Astrocyte (in vitro differentiated cells and primary cell): ENCODE data around the gene SEPTIN12. TPM values are rescaled to one million over a fixed set of nuclear protein-coding genes. Genes with fewer than 3 reads are reported as not detected.

Source experiments
- DNase-seq: peaks from one replicate; pipeline ENCODE4 v3.0.0-alpha.2; 2010; ENCODE audit warnings: low read depth
- FAIRE-seq: peaks from 2 replicates; lab custom pipeline; 2011; peaks lifted over from hg19 to GRCh38; lab: Jason Lieb, UNC
- H2AFZ ChIP-seq: 2 replicates; pipeline ENCODE4 v1.6.0; 2012; ENCODE audit warnings: low read depth, low read length, inconsistent platforms
- H3K27ac ChIP-seq: 2 replicates; pipeline ENCODE4 v1.5.1; 2011; ENCODE audit warnings: low read depth, low read length, inconsistent platforms
- H3K27me3 ChIP-seq: 2 replicates; pipeline ENCODE4 v1.6.0; 2011; ENCODE audit warnings: low read length, inconsistent platforms; ENCODE audit not compliant: insufficient read depth
- H3K36me3 ChIP-seq: 2 replicates; pipeline ENCODE4 v1.5.1; 2011; ENCODE audit warnings: low read length, inconsistent platforms; ENCODE audit not compliant: insufficient read depth
- H3K4me1 ChIP-seq: 2 replicates; pipeline ENCODE4 v1.5.1; 2011; ENCODE audit warnings: low read length, inconsistent platforms; ENCODE audit not compliant: insufficient read depth
- H3K4me2 ChIP-seq: 2 replicates; pipeline ENCODE4 v1.6.0; 2012; ENCODE audit warnings: low read length, inconsistent platforms
- H3K4me3 ChIP-seq: 2 replicates; pipeline ENCODE4 v1.5.1; 2011; ENCODE audit warnings: low read depth, mild to moderate bottlenecking, low read length, inconsistent platforms; ENCODE audit not compliant: insufficient read depth
- H3K79me2 ChIP-seq: 2 replicates; pipeline ENCODE4 v1.6.0; 2012; ENCODE audit warnings: mild to moderate bottlenecking, low read length, inconsistent platforms; ENCODE audit not compliant: insufficient read depth
- H3K9ac ChIP-seq: 2 replicates; pipeline ENCODE4 v1.6.0; 2012; ENCODE audit warnings: mild to moderate bottlenecking, low read length, inconsistent platforms
- H3K9me3 ChIP-seq: 2 replicates; pipeline ENCODE4 v1.5.1; 2012; ENCODE audit warnings: low read depth, mild to moderate bottlenecking, low read length, inconsistent platforms; ENCODE audit not compliant: insufficient read depth
- H4K20me1 ChIP-seq: 2 replicates; pipeline ENCODE4 v1.6.0; 2012; ENCODE audit warnings: low read length, inconsistent platforms; ENCODE audit not compliant: insufficient read depth
- H3K27ac Mint-ChIP-seq: one replicate; pipeline ENCODE4 v1.8.0; 2021; ENCODE audit warnings: mild to moderate bottlenecking, mixed read lengths; ENCODE audit not compliant: unreplicated experiment
- H3K27me3 Mint-ChIP-seq: one replicate; pipeline ENCODE4 v1.8.0; 2021; ENCODE audit warnings: low read depth, mixed read lengths; ENCODE audit not compliant: unreplicated experiment
- H3K36me3 Mint-ChIP-seq: one replicate; pipeline ENCODE4 v1.8.0; 2021; ENCODE audit warnings: low read depth, mixed read lengths; ENCODE audit not compliant: unreplicated experiment
- H3K4me1 Mint-ChIP-seq: one replicate; pipeline ENCODE4 v1.8.0; 2021; ENCODE audit warnings: low read depth, mixed read lengths; ENCODE audit not compliant: unreplicated experiment
- H3K4me3 Mint-ChIP-seq: one replicate; pipeline ENCODE4 v1.8.0; 2021; ENCODE audit warnings: mild to moderate bottlenecking, moderate library complexity, mixed read lengths; ENCODE audit not compliant: unreplicated experiment
- H3K9me3 Mint-ChIP-seq: one replicate; pipeline ENCODE4 v1.8.0; 2021; ENCODE audit warnings: mild to moderate bottlenecking, mixed read lengths; ENCODE audit not compliant: unreplicated experiment
- CTCF ChIP-seq: IDR thresholded peaks from 2 replicates; pipeline ENCODE4 v1.5.1; 2011; ENCODE audit warnings: low read depth, mild to moderate bottlenecking, inconsistent platforms, low read length, moderate library complexity; ENCODE audit not compliant: insufficient read depth
- EZH2 ChIP-seq: IDR thresholded peaks from 2 replicates; pipeline ENCODE4 v1.6.1; 2012; ENCODE audit warnings: mild to moderate bottlenecking, low read length, inconsistent platforms; ENCODE audit not compliant: insufficient read depth
- total RNA-seq: library from RNA; stranded (reverse); gene quantifications from 2 replicates; pipeline ENCODE4 v1.2.1, GENCODE V29; 2021

Gene SEPTIN12
- total RNA-seq, 1 donor from 2014 or later: 5.9 TPM

DNA sequence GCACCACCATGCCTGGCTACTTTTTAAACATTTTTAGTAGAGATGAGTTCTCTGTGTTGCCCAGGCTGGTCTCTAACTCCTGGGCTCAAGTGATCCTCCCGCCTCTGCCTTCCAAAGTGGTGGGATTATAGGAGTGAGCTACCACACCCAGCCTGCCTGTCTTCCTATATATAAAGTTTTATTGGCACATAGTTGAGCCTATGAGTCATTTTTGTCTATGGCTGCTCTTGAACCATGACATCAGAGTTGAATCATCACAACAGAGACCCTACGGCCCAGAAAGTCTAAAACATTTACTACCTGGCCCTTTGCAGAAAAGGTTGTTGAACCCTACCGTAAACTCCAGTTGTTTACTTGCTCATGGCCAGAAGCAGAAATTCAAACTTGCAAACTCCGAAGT is 7.9 kb downstream of the SEPTIN12 start:
- Histone ChIP-seq H3K9me3 (no peaks in the 10 kb centered on the region), H3K27me3 (no peaks in the 10 kb centered on the region), H4K20me1 (no peaks in the 10 kb centered on the region), H3K9ac (no peak overlapping the region), H3K27ac (no peak overlapping the region), H3K79me2 (no peaks in the 10 kb centered on the region), H3K4me3 (no peak overlapping the region), H2AFZ (no peak overlapping the region), H3K36me3 (no peaks in the 10 kb centered on the region), H3K4me1 (no peaks in the 10 kb centered on the region), H3K4me2 (no peak overlapping the region)
- FAIRE-seq: no peak
- H3K27me3 Mint-ChIP-seq: peaks cover 4% of the 10 kb centered on the region
- H3K27ac Mint-ChIP-seq: no peak overlapping the region
- H3K4me3 Mint-ChIP-seq: no peak overlapping the region
- H3K4me1 Mint-ChIP-seq: peaks cover 3% of the 10 kb centered on the region
- TF ChIP-seq EZH2 (no peak), CTCF (no peak)
- no peak for DNase-seq
- peaks cover 8% of the 10 kb centered on the region for H3K36me3 Mint-ChIP-seq
- peaks cover 3% of the 10 kb centered on the region for H3K9me3 Mint-ChIP-seq

- H3K27me3 ChIP-seq: no peaks in the 10 kb centered on the region
- no peaks in the 10 kb centered on the region for H3K9me3 ChIP-seq
- no peak overlapping the region for H3K27ac Mint-ChIP-seq
- H3K4me3 Mint-ChIP-seq: no peak overlapping the region
- no peak overlapping the region for H3K27ac ChIP-seq
- H3K9ac ChIP-seq: no peak overlapping the region
- no peaks in the 10 kb centered on the region for H3K79me2 ChIP-seq
- peaks cover 3% of the 10 kb centered on the region for H3K4me1 Mint-ChIP-seq
- peaks cover 3% of the 10 kb centered on the region for H3K9me3 Mint-ChIP-seq
- H3K27me3 Mint-ChIP-seq: no peaks in the 10 kb centered on the region
- no peak overlapping the region for H3K4me3 ChIP-seq
- H3K4me2 ChIP-seq: no peak overlapping the region
- peaks cover 3% of the 10 kb centered on the region for H3K36me3 Mint-ChIP-seq
- no peak overlapping the region for H2AFZ ChIP-seq
- FAIRE-seq (no peak), DNase-seq (no peak)
- no peaks in the 10 kb centered on the region for H3K36me3 ChIP-seq
- H3K4me1 ChIP-seq: no peaks in the 10 kb centered on the region
- TF ChIP-seq EZH2: no peak
- TF ChIP-seq CTCF: no peak
- H4K20me1 ChIP-seq: no peaks in the 10 kb centered on the region
Measured at GRCh38 chr16:4778050-4778392, 10.1 kb downstream of the SEPTIN12 start.

DNA sequence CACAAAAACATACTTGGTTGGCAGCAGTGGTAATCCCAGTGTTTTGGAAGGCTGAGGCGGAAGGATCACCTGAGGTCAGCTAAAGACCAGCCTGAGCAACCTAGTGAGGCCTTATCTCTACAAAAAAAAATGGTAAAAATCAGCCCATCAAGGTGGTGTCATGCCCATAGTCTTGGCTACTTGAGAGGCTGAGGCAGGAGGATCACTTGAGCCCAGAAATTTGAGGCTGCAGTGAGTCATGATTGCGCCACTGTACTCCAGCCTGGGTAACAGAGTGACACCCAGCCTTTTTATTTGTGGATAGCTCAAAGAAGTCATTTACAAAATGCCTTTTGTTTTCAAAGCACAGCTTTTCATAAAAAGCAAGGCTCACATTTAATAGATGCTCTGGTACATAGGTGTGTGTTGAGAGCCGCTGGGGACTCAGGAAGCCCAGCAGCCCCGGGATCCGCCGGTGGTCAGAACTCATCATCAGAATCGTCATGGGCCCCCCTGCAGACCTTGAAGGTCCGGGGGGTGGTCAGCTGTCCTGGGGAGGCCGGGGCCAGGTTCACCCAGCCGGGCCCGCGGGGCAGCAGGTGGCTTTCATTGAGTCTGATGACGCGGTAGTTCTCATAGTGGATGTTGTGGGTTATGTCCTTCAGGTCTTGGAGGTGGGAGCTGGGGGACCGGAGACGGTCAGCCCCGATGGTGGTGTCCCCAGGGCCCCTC is 10.7 kb downstream of the SEPTIN12 start:
- H3K4me3 ChIP-seq: no peak overlapping the region
- H2AFZ ChIP-seq: no peak overlapping the region
- no peaks in the 10 kb centered on the region for H4K20me1 ChIP-seq
- no peaks in the 10 kb centered on the region for H3K79me2 ChIP-seq
- TF ChIP-seq CTCF (no peak), EZH2 (no peak)
- no peaks in the 10 kb centered on the region for H3K36me3 ChIP-seq
- Mint-ChIP-seq H3K4me3 (no peak overlapping the region), H3K9me3 (peaks cover 3% of the 10 kb centered on the region), H3K27ac (no peak overlapping the region), H3K27me3 (no peaks in the 10 kb centered on the region), H3K36me3 (peaks cover 1% of the 10 kb centered on the region), H3K4me1 (peaks cover 3% of the 10 kb centered on the region)
- FAIRE-seq (no peak), DNase-seq (no peak)
- no peak overlapping the region for H3K4me2 ChIP-seq
- no peak overlapping the region for H3K9ac ChIP-seq
- no peaks in the 10 kb centered on the region for H3K9me3 ChIP-seq
- H3K27me3 ChIP-seq: no peaks in the 10 kb centered on the region
- H3K4me1 ChIP-seq: no peaks in the 10 kb centered on the region
- H3K27ac ChIP-seq: no peak overlapping the region
